GM04504 (cell line): Measurements from ENCODE around the gene PAQR9.
A peak's percentile ranks its signal among the peaks of the same experiment; 100 is the strongest.

ENCODE experiments used
- DNase-seq: peaks from one replicate; pipeline ENCODE4 v3.0.0-alpha.2; 2012; ENCODE audit warnings: low read depth

Gene PAQR9

DNA sequence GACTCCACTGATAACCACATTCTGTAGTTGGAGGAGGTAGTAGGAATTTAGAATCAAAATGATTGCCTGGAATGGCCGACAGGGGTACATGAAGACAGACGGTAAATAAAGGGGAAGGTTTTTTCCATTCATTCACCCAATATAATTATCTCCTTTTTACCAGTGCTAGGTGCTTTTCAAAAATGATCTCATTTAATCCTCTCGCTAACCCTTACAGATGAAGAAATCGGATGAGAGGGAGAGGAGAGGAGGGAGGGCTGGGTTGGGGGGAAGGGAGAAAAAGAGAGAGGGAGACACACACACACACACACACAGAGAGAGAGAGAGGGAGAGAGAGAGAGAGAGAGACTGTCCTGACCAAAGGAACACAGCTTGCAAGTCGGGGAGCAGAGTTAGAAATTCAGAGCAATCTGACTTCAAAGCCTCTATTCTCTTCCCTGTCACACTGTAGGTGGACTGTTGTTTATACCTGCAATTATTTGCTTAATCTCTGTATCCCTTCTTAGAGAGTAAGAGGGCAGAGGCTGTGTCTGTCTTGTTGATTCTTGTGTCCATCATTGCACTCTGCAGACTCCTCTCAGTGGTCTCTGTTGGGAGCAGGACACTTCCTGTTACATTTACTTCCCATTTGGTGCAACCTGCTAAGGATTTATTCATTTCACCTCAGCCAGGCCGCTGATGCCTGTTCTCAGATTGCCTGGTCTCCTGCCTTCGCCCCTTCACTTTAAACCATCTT is 18.7 kb upstream of the PAQR9 start:
- DNase-seq, result no peak

DNA sequence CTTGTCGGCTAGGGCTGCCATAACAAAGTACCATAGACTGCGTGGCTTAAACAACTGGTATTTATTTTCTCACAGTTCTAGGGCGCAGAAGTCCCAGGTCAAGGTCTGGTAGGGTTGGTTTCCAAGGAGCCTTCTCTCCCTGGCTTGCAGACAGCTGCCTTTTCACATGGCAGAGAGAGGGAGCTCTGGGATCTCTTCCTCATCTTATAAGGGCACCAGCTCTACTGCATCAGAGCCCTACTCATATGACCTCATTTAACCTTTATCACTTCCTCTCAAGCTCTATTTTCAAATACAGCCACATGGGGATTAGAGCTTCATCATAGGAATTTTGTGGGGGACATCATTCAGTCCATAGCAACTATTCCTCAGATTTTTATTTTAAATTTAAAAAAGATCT is 17.6 kb upstream of the PAQR9 start:
- no peak for DNase-seq

DNA sequence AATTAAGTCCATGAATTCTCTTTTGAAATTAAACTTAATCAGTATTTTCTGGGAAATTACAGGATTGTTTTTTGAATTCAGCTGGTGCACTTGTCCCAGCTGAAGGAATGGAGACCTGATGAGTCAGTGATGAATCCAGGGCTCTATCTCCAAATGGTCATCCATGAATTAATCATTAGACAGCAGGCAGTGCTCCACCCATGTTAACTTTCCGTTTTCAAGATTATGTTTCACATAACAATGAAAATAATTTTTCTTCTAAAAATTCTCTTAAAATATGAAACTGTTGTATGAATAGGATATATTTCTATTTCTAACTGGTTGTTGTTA is 13.9 kb upstream of the PAQR9 start:
- DNase-seq, result no peak

DNA sequence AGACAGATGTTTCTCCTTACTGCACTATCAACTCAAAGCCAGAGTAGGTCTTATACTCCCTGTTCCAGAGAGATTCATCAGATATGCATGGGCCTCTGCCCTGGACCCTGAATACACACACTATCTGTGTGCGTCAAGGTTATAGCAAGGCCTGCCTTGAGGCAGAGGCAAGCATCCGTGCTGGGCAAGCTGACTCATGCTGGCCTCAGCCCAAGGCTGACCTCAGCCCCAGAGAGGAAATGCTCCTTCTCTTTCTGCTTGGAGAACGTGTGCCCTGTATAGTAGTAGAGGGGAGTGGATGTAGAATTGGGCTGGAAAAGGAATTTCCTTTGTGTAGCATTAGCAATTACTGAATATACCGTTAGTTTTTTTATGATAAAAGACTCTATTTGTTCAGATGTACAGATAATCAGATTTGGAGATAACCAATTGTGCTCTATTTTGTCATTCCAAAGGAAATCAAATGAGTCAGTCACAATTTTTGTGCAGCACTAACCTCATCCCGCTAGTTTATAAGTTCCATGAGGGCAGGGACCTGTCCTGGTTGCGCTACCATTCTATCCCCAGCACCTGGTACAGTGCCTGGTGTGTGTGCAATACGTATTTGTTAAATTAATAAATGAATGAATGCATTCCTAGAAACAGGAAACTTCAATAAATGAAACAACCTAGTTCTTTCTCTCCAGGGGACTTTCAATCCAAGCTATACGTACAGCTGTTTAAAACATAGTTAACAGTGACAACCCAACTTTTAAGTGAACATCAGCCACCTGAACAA is 13.3 kb upstream of the PAQR9 start:
- DNase-seq, result peak; percentile 85

DNA sequence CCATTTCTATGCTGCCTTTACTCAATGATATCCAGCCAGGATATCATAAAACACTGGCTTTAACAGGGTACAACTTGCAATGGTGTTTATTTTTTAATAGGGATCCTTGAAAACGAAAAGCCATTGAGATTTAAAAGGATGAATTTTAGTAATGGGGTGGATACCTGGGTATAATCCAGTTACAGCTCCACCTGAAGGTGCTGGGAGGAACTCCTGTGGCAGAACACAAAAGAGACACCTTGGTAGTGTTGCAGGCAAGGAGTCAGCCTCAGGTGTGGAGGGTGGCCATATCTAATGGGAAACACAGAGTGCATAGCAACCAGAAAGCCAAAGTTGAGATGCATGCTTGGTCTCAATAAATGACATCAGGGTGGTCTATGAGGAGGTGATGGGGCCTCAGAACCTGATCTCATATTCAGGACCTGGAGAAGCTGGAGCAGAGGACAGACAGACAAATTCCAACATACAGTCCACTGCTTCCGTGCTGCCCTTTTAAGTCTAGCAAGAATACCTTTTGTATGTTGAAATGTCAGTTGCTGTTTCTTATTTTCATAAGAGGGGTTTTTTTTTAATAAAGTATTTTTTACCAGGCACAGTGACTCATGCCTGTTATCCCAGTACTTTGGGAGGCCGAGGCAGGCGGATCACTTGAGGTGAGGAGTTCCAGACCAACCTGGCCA is 12.0 kb upstream of the PAQR9 start:
- DNase-seq, result no peak

DNA sequence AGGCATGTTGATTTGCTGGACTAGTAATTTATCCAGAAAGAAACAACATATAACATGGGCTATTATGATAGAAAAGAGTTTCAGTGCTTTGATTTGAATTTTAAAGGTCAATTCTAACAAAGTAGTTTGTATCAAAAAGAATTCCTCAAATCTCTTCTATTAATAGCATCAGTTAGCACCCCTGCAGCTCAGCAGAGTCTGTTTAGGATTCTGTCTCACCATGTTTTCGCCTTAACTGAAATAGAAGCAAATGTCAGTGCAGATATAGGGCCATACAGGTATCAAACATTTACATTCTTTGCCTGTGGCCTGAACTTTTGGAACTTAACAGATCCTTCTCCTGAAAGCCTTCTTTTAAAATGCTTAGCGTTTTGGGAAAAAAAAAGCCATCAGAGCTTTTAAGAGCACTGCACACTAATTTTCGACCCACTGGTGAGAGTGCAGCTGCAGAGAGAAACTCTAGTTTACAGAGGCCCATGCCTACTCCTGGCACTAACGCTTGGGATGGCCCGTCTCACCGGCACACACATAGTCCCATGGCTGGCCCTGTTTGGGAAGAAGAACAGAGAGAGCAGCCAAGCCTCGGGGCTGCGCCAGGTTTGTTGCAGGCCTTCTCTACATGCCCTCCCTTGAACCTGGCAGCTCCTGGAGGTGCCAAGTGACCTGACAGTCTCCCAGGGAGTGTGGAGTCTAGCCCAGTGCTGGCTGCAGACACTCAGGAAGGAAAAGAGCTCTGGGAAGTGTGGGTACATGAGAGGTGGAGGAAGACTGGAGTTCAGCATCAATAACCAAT is 9.9 kb upstream of the PAQR9 start:
- DNase-seq, result no peak

DNA sequence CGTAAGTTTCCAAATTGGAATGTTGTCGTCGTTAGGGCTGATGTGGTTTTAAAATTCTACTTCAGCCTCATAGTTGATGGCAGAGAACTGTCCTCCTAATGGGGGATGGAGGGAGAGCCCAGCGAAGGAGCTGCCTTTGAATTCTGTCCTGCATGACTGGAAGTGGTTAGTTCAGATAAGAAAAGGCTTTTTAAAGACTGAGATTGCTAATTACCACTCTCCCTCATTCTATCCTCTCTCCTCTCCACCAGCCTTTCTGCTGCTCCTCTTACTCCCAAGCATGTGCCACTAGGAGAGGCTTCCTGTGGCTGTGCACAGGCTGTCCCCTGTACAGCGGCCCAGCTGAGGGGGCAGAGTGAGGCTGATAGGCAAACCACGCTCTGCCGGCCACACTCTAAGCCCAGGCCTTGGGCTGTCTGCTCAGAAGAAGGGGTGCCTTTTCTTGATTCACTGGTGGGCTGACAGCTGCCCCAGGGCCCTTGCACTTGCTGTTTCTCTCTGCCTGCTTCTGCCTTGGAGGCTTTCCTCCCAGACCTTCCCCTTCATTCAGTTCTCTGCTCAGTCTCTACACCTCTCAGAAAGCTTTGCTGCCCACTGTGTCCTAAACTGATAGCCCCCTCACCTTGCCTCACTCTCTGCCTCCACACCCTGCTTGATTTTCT is 8.7 kb upstream of the PAQR9 start:
- DNase-seq, result no peak

DNA sequence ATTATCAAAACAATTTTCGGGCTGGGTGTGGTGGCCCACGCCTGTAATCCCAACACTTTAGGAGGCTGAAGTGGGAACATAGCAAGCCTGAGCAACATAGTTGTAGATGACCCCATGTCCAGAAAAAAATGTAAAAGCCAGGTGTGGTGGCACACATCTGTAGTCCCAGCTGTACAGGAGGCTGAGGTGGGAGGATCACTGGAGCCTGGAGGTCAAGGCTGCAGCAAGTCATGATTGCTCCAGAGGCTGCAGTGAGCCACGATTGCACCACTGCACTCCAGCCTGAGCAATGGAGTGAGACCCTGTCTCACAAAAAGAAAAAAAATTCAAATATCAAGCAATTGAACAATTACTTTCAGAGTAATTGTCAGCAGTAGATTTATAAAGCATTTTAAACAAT is 8.0 kb upstream of the PAQR9 start:
- DNase-seq, result no peak

DNA sequence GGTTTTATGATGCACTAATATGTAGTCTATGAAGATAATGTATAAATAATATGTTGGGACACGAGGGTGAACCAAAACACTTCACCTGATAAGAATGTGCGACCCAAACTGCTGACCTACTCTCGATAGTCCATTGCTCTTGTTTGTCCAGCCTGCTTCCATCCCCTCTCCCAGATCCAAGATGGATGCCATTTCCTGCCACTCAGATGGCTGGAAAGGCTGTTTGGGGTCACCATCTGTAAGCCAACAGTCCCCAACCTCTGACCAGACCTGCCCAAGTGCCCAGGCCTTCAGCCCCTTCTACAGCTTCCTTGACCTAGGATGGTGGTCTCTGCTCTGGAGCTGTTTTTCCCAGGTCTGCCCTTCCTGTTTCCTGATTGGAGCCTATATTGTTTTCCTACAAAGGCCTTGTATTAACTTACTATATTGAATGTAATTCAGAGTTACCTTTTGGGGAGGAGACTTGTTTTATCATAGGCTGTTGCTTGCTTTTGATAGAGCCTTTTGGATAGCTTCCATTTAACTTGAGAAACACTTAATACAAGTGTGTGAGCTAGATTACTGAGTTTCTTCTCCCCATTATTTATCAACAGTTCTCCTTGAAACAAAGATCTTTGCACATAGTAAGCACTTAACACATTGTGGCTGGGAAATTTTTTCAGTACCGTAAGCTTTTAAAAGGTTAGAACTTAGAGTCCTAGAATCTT is 5.0 kb upstream of the PAQR9 start:
- no peak for DNase-seq

DNA sequence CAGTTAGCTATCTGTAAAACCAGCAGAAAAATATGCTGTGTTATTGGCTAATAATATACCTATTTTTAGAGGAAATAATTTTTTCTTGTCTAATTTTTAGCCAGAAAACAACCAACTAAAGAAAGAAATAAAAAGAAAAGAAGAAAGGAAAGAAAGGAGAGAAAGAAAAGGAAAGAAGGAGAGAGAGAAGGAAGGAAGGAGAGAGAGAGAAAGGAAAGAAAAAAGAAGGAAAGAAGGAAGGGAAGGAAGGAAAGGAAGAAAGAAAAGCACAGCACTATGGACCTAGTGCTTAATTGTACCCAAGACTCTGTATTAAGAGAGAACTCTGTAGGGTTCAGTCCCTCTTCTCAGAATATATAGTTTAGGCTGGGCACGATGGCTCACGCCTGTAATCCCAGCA is 3.3 kb upstream of the PAQR9 start:
- no peak for DNase-seq

DNA sequence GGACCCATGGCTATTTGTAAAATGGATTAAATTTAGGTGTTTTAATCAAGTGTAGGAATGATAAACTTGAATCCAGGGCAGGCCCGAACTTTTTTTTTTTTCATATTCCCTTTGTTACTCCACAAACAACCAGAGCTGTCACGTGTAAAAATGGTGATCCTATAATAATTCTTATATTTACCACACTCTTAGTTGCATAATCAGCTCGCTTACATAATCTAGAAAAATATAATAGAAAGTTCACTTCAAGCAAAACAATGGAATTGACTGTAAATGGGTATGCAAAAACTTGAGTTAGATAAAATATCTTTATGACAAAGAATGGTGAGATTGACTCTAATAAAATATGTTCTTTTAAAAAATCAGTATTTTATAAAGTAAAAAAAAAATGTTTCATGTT is 2.1 kb upstream of the PAQR9 start:
- DNase-seq, result no peak

DNA sequence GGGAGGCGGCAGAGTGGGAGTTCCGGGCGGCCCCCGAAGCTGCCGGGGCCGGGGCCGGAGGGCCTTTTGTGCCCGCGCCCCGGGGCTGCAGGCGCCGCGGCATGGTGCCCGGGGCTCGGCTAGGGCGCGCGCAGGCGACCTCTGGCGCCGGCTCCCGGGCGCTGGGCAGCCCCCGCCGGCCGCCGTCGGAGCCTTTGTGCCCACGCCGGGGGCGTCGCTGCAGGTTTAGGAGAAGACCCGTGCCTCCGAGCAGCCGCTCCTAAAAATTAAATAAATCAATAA is 299 bp downstream of the PAQR9 start:
- DNase-seq, result no peak

DNA sequence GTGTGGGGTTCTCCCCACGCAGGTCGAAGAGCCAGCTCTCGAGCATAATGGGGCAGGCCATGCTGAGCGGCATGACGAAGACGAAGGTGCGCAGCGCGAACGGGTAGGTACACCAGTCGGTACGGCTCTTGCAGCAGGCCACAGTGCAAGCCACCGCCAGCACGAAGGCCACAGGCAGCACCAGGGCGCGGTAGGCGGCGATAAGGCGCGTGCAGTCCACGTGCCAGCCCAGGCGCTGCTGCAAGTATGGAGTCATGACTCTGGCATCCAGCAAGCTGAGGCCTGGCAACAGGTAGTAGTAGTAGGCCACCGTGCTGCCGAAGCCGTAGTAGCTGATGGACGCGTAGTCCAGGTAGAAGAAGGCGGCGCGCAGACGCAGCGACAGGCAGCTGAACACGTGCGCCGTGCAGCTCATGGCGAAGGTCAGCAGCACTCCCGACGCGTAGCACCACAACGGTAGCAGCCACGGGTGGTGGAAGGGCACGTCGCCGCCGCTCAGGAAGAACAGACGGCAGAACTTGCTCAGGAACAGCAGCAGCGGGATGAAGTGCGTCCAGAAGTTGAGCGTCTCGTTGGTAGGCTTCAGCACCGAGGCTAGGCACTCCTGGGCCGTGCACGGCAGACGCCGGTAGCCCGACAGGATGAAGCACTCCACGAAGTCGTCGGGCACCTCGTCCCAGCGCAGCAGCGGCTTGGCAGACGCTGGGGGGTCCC is 797 bp downstream of the PAQR9 start:
- DNase-seq, result no peak

DNA sequence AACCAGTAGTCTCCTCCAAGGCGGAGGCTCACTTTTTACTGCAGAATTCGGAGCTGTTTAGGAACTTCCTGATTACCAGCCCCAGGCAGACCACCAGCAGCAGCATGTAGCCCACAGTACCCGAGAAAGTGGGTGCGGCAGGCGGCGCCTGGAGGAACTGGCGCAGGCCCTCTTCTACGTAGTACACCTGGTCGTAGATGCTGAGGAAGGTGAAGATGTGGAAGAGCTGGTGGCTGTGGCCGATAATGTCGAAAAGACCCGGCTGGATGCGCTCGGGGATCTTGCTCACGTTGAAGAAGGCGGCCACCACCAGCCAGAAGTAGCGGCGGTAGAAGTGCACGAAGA is 1.3 kb downstream of the PAQR9 start:
- DNase-seq, result no peak

DNA sequence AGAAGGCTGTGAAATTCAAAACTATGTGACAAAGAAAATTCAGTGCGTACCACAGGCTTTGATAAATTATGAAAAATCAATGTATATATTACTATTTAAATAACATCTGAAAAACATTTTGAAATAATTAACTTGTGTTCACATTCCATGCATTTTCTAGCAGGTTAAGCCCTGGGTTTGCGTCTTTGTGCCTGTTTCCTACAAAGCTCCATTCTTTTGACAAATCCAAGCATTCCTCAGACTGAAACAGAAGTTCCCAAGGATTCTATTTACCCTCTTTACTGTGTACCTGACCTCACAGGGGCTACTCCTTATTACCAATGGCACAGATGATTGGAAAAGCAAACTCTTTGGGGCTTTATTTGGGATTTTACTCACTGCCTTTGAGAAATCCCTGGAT is 1.9 kb downstream of the PAQR9 start:
- no peak for DNase-seq

DNA sequence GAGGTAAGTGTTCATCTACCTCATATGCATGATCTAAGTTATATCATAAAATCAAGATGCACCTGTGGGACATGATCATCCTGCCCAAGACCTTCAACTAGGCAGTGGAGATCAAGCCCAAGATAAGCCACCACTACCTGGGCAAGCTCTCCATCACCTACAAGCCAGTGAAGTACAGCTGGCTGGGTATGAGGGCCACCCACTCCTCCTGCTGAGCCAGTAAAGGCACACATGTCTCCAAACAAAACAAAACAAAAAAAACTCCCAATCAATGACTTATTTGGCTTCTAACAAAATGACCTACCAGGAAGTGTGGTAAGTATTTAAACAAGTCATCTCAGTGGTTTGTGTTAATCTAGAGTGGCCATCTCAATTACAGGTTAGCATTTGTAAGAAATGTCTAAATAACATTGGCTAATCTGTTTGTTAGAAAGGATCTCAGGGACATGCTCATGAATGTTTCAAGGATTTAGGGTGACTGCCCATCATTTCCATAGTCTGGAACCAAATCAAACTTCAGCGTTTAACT is 3.1 kb downstream of the PAQR9 start:
- no peak for DNase-seq

DNA sequence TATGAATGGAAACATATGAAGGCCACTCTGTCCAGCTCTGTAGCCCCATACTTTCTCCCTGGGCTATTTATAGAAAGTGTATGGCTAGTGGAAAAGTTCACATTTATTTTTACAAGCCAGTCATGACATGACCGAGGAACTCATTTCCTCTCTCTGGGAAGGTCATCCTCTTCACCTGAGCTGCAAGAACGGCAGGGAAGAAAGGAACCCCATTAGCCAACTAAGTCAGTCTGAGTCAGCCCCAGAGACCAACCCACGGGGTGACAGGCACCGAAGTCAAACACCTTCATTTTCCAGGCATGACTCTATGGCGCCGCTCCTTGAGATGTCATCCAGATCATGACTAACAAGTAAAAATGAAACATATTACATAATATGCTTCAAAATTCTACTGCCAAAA is 4.8 kb downstream of the PAQR9 start:
- peak; percentile 9 for DNase-seq

DNA sequence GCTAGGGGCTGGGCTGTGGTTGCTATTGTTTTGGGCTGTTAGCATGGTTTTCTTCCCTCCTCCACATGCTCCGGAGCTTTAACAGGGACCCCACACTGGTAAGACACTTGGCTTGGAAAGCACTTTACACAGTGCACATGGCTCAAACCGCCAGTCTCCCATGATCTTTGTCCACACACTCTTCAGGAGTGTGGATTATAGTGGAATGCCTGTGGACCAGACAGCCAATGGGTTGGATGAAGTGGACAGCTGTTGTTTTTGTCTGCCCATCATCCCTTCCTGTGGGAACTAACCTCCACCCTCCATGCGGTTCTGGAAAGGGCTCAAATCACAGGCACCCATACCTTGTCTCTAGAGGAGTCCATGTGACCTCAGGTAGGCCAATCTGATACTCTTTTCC is 10.0 kb downstream of the PAQR9 start:
- no peak for DNase-seq

DNA sequence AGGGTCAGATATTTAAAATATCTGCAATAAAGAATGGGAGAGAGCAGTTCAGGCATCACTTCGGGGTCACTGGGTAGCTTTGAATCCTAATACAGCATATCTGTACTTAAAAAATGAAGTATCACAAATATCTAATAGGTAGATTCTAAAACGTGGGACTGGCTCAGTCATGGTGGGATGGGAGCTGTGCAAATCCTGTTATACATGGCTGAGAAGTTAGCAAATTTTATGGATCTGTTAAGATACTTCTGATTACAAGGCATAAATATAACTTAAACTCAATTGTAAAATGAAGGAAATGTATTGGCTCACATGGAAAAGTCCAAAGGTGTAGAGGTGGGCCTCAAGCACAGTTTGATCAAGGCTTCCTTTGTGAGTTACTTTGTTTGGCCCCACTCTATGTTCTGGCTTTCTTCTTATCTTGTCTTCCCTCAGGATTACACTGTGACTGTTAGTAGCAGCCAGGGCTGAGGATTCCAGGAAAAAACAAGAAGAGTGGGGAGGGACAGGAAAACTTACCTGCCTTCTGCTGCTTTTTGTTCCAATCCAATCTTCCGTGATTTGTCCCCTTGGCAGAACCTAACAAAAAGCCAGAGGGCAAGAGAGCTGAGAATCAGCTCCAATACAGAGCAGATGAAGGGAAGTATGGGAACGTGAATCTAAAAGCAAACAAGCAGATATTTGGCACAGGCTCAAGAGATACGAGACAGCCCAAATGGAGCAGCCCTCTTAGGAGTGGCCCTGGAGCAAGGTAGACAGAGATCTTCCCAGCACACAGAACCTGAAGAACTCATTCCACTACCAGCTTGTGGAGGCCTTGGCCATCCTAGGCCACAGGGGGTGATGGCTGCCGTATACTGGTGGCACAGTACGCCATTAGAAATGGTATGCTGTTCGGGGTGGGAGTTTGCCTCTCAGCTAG is 10.9 kb downstream of the PAQR9 start:
- DNase-seq, result no peak

DNA sequence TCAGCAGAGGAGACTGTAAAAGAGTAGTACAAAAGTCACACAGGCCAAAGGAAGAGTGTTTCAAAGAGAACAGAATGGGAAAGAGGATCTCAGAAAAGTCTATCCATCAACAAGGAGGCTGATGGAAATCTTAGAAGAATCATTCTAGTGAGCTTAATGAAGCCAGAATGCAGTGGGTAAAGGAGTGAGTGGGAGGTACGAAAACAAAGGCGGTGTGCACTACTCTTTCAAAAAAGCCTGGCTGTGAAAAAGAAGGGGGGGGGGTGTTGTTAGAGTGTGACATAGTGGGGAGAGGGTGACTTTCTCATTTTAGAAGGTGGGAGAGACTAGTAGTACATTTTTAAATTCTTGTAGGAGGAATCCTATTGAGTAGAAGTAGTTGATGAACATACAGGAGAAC is 11.7 kb downstream of the PAQR9 start:
- no peak for DNase-seq
